IPS DF 4.7 (cell line): ENCODE data around the gene SNX1.

Experiments
- DNase-seq: peaks from one replicate; pipeline ENCODE4 v3.0.0-alpha.2; 2013; ENCODE audit warnings: low spot score; ENCODE audit errors: extremely low read depth

SNX1 gene

DNA sequence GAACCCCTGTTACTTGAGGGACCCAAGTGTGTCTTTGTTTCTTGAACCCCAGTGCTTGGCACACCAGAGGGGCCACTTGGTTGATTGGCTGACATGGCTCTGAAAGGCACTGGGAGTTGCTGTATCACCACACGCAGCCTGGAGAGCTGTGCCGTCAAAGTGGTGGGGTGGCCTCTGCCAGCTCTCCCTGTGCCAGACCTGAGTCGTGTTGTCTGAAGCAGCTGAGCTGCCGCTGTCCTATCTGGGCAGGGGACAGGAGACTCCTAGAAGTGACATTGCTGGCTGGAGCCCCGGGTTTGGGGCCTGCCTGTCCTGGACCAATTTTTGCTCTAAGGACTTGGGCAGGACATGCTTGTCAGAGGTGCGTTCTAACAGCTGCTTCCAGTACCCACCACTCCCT is 50.3 kb downstream of the SNX1 start:
- DNase-seq, result no peak

DNA sequence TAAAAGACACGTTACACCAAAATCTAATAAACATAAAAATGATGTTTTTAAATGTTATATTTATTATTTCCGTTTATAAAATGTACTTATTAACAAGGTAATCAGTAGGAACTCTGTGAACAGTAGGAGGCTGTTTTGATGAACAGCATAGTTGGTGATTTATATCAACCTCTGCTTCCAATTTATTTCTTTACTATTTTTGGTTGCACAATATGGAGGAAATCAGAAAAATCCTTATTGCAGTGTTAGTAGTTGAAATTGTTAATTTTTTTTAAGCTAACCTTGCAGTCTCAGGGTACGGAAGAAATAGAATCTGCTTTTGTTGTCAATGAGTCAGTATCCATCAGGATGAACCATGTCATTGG is 50.7 kb downstream of the SNX1 start:
- no peak for DNase-seq

DNA sequence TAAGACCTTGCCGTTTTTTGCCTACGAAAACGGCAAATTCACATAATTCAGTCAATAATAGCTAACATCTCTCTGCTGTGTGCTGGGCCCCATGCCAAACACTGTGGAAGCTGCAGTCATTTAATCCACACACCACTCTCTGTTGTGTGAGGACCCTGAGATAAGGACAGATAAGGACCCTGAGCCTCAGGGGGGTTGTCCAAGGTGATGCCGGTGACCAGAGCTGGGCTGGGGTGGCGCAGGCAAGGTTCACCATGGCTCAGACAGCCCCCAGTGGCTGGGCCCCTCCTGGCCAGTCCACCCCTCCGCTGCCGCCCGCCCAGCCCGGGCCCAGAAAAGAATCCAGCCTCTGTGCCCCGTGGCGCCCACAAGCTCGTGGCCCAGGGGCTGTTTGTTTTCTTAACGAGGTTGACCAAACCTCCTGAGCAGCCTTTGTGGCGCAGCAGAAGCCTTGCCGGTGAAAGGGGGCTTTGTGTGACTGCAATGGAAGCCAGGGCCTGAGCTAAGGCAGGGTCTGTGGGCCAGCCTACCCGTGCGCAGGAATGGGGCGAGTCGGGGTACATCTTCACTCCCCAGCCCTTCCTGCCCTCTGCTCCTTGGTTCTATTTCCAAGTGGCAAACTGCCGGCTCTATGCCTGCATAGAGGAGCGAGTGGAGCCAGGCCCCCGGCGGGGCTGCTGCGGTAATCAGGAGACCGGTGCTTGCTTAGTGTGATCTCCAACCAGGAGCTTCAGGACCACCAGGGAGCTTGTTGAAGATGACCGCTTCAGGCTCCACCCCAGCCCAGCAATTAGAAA is 51.3 kb downstream of the SNX1 start:
- DNase-seq, result no peak

DNA sequence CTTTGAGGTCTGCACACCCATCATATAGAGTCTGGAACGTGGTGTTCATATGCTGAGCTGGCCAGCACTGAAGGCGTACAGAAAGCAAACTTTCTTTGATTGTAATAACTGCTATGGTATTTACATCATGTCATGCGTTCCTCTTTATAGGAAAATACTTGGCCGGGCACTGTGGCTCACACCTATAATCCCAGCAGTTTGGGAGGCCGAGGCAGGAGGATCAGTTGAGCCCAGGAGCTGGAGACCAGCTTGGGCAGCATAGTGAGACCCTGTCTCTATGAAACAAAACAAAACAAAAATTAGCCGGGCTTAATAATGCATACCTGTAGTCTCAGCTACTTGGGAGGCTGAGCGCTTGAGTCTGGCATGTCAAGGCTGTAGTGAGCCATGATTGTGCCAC is 52.4 kb downstream of the SNX1 start:
- no peak for DNase-seq

DNA sequence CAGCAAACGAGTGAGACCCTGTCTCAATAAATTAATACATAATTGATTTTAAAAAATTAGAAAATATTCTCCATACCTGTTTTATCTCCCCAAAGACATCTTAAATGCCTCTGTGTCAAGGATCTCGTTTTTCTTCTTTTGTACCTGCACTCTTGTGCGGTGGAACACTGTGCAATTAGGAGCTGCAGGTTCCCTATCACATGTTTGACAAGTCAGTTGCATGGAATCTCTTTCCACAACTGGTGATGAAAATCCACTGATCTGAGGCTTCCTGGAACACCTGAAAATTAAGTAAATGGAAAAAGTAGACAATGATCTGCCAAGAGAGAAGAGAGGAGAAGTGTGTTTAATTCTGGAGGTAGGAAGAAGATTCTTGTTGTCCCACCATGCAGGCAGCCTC is 52.8 kb downstream of the SNX1 start:
- DNase-seq, result no peak

DNA sequence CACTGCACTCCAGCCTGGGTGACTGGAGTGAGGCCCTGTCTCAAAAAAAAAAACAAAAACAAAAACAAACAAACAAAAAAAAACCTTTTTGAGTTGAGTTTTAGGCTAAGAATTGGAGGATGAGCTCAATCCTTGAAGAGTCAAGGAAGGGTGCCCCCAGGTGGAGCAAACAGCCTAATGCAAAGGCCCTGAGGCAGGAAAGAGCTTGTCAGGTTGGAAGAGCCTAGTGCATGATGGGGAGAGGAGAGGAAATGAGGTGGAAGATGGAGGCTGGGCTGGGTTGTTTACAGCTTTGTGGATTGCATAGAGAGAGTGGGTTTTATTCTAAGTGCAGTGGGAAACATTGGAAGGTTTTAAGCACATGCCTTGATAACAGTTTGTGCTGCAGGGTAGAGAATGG is 53.6 kb downstream of the SNX1 start:
- no peak for DNase-seq

DNA sequence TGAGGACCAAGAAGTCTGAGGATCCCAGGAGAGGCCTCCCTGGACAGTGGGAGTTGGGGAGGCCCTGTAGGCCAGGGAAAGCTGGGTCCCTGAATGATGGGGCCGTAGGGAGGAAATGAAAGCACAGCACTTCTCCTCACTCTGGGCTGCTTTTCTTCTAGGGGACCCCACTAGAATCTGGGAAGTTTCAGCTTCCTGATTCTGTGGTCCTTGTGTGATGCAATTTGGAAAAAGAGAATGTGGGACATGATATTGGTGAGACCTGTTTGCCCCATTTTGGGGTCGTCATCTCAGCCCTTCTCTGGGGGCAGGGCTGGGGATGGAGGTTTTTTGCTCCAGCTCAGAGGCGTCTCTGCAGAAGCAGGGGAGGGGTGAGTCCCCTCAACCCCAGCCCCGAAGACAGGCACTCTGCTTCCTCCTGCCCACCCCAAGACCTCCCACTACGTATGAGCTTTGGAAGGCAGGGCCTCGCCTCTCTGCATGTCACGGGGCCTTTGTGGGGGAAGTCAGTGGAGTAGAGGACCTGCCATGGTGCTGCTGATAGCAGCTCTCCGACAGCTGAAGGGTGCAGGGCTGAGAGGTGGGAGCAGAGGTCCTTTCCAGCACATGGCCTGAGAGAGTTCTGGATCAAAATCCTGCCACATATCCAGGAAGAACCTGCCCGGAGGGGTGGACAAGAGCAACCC is 54.3 kb downstream of the SNX1 start:
- DNase-seq, result no peak

DNA sequence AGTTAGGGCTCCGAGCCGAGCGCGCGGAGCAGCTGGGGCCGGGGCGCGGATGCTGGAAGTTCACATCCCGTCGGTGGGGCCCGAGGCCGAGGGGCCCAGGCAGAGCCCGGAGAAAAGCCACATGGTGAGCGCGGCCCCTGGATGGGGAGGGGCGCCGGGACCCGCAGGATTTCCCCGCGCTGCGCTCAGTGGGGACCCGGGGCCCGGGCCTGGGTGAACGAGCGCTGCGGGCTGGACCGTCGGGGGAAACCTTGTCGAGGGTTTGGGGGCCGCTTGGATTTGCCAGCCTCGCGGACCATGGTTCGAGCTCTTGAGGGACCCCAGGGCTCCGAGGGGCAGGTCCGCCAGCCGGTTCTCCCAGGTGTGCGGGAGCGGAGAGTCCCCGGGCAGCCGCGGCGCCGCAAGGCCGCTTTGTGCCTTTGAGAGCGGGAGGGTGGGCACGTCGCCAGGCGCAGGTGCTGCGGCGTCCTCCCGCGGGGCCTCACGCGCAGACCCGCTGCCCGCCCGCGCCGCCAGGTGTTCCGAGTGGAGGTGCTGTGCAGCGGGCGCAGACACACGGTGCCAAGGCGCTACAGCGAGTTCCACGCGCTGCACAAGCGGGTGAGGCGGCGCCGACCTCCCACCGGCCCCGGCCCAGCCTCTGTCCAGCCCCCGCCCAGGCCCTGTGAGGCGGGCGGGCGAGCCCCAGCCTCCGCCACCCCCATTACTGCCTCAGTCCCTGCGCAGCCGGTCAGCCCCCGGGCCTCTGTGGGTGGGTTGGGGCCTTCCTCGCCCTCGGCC is 56.1 kb downstream of the SNX1 start, which contains the start of gene SNX22:
TSS of gene SNX22 (plus strand) at position 5 of the 780 bp plus-strand sequence. CDS start at position 50, 45 bp downstream.
- no peak for DNase-seq

DNA sequence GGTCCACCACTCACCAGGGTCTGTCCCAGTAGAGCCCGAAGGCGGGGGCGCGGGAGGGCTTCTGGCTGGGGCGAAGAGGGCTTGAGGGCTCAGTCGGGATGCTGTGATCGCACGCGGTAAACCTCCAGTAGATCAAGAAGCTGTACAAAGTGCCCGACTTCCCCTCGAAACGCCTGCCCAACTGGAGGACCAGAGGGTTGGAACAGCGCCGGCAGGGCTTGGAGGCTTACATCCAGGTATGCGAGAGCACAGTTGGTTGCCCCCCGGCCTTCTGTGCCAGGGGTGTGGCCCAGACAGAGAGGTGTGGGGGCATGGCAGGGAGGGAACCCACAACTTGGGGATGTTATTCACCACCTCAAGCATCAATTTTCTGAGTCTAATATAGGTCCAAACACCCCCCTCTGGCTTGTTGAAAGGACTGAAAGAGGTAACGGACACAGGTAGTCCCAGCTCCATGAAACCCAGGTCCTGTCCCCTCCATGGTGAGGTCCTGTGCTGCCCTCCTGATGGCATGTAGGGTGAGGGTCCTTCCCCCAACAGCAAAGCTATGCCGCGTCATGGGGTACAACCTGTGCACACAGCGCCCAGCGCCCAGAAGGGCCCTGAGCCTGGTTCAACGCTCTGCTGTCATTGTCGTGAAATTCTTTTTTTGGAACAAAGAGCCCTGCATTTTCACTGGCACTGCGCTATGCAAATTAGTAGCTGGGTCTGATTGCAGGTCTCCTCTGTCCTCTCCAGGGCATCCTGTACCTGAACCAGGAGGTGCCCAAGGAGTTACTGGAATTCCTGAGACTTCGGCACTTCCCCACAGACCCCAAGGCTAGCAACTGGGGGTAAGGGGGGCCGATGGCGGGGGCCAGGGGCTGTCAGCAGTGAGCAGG is 57.0 kb downstream of the SNX1 start:
- DNase-seq, result no peak

DNA sequence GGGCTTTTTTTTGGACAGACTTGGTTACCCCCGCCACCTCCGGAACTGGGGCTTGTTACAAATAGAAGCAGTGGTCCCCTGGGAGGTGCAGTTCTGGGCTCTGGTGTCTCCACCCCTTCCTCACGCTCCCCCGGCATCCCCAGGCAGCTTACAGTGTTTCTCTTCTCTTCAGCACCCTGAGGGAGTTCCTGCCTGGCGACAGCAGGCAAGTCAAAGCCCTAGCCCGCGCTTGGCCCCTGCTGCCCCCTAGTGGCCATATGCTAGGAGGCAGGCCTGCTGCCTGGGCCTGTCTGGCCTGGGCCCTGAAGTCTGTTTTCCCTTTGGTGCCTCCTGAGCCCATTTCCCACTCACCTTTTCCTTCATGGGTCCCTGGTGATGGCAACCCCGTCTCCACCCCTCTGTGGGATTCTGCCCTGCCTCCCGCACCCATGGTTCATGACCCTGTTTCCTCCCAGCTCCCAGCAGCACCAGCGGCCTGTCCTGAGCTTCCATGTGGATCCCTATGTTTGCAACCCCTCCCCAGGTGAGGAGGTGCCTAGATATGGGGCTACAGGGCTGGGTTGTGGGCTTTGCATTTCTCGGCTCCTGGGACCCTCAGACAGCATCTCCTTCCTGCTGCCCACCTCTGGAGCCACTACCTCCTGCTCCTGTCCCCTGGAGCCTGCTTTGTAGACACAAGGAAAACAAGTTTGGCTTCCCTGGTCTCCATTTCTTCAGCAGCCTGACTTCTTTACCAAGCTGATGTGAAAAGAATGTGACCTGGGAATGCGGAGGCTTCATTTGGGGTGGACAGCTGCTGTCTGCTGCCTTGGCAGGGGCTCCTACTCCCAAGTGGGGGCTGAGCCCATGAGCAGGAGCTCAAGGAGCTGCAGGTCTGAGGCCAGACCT is 57.9 kb downstream of the SNX1 start:
- no peak for DNase-seq

DNA sequence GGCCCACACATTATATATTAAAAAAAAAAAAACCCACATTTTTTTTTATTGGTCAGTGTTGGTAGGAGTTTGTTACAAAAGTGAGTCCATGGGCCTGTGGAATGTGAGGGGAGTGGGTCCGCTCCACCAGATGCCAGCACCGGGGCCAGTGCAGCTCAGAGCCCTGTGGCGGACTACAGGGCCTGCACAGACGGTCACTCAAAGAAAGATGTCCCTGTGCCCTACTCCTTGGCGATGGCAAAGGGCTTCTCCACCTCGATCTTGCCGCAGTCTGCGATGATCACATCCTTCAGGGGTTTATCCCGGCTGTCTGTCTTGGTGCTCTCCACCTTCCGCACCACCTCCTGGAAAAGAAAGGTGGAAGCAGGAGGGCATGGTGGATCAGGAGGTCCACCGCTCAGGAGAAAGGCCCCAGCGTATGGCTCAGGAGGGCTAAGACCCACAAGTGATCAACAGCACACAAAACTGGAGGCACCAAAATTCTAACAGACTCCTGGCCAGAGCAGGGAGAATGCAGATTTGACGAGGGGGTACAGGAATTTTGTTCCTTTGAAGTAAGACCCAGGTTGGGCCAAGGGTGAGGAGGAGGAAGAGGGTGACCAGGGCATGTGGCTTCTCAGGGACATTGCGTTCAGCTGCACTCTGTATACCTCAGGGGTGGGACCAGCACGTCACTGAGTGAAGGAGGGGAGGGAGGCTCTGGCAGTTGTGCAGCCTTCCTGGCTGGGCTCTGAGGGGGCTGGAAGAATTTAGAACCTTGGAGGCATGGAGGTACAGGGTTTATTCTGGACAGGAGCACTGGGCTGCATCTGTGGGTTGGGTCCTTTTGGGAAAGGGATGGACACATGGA is 60.2 kb downstream of the SNX1 start:
- no peak for DNase-seq

DNA sequence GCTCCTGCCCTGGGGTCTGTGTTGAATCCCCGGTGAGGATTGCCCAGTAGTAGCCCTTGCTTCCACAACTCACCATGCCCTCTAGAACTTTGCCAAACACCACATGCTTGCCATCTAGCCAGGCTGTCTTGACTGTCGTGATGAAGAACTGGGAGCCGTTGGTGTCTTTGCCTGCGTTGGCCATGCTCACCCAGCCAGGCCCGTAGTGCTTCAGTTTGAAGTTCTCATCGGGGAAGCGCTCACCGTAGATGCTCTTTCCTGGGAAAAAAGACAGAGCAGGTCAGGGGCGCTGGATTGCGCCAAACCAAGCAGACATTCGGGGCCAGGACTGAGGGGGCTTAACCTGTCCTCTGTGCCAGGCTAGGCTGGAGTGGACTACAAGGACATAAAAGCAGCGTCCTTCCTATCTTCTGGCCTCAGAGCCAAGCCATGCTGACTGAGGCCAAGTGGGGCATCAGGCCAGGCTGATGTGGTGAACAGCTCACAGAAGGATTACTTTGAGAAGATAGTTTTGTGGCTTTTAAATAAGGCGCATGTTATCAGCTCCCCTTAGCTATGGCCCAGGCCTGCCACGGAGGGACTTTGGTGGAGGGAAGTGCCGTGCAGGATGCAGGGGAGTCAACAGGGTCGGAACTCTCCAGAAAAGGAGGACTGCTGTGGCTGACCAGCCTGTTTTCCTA is 61.0 kb downstream of the SNX1 start:
- DNase-seq, result no peak

DNA sequence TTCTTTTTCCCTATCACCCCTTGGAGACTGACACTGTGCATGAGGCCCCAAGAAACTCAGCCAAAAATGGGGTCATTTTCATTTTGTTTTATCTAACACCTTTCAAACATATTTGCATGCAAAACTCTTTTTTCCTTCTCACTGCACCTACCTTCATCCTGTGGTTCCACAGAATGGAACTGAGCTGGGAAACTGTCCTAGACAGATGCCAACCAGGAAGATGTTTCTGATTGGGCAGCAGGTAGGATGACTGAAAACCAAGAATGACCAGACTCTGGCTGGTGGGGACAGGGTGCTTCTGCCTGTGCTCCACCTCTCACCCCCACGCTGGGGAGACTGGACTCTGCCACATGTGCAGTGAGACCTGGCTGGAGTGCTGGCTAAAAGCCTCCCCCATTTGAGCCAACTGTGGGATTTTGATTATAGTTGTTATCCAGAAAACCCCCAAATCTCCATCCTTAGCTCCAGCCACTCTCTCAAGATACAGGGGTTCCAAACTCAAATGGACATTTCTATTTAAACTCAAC is 61.9 kb downstream of the SNX1 start:
- DNase-seq, result no peak

DNA sequence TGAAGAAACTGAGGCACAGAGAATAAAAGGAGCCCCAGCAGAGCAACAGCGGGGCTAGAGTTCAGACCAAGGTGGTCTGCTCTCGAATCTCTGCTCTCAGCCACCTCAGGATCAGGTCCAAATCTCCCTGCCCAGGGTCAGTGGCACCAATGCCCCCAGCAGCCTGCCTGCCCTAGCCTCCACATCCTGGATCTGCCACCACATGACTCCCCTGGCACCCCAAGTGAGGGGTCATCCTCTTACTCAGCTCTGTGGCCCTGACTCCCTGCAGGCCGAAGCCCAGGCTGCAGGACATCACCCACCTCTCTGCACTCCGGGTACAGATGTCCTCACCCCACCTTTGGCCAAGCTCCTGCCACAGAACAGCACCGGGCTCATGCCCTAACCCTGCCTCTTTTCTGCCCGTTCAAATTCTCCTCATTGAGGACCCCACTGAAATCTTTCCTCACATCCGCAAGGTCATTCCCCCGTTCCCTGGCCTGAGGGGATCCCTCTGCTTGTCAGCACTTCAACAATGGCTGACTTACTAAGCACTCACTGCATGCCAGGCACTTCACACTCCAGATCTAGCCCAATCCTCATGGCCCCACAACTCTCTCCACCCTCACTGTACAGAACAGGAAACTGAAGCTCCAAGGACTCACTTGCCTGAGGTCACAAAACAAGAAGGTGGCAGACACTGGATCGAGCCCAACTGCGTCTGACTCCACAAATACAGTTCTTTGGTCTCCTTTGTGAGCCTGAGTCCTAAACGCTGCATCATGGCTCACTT is 62.8 kb downstream of the SNX1 start:
- no peak for DNase-seq

DNA sequence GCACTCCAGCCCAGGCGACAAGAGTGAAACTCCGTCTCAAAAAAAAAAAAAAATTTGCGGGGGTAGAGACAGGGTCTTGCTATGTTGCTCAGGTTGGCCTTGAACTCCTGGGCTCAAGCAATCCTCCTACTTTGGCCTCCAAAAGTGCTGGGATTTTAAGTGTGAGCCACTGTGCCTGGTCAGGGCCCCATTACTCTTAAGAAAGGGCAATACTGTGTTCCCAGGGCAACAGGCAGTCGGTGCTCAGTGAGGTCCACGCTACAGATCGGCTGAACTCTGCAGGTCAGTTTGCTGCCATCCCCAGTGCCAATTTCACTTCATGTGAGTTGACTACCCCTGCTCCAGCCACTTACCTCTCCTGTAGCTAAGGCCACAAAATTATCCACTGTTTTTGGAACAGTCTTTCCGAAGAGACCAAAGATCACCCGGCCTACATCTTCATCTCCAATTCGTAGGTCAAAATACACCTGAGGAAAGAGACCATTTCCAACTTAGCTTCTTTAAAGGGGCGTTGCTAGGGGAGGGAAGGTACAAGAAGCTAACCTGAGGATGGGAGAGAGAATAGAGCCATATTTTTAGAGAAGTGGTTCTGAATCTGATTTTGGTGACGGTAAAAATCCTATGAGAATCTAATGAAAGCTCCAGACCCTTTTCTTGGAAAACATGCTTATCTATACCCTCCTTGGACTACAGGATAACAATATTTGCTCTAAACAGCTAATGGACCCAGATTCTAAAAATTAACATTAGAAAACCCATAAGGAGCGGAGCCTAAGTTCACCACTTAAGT is 66.1 kb downstream of the SNX1 start:
- DNase-seq, result no peak

DNA sequence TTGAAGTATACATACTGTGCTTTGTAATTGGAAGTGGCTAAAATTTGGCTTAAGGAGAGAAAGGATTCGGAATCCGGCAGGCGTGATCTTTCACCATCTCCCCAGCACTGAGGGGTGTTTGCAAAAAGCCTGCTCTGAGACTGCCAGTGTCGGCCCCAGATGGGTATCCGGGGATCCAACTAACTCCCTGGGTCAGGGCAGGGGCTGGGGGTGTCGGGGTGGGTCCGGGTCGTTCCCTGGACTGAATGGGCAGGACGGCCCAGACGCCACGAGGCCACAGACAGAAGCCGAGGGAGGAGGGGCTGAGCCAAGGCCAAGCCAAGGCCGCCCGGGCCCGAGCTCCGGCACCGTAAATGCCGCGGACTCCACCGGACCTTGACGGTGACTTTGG is 66.7 kb downstream of the SNX1 start:
- no peak for DNase-seq
